GM12872 (cell line): ENCODE data around the gene SUFU.

Experiments
- CTCF ChIP-seq: IDR thresholded peaks from 3 replicates; pipeline ENCODE4 v1.5.1; 2011; ENCODE audit warnings: low read depth, mild to moderate bottlenecking, low read length, moderate library complexity; ENCODE audit not compliant: insufficient read depth

SUFU gene

GRCh38 chr10:102639537-102639936 lies 135.8 kb downstream of the SUFU start:
- TF ChIP-seq CTCF: no peak

- TF ChIP-seq CTCF: no peak
Observed at GRCh38 chr10:102641402-102641801, 137.6 kb downstream of the SUFU start.

- TF ChIP-seq CTCF: no peak
Observed at GRCh38 chr10:102641880-102642735, 138.3 kb downstream of the SUFU start.

GRCh38 chr10:102642736-102643335 lies 139.1 kb downstream of the SUFU start:
- TF ChIP-seq CTCF: no peak

GRCh38 chr10:102643336-102644065 lies 139.7 kb downstream of the SUFU start:
- TF ChIP-seq CTCF: no peak

GRCh38 chr10:102644066-102644645 lies 140.4 kb downstream of the SUFU start, which contains the start of gene TRIM8:
Gene TRIM8 (plus strand): TSS chr10:102644479. CDS start chr10:102644618, 139 bp downstream.
- TF ChIP-seq CTCF: no peak
